Esophagus squamous epithelium (tissue), 4 donors: ENCODE data around the gene CNKSR3.

Experiments used
- CTCF ChIP-seq, 6 experiments: fragments of 450-650 bp in 4 of 6; fragments of 200-600 bp in 2 of 6; sonication (generic) in 2 of 6; IDR thresholded peaks; one replicate each; pipeline ENCODE4 v1.5.1; 2016 to 2019; ENCODE audit warnings: antibody characterized with exemption in 6 of 6, mild to moderate bottlenecking in 4 of 6, moderate library complexity in 4 of 6
- POLR2A ChIP-seq, 4 donors: fragments of 450-650 bp; IDR thresholded peaks; one replicate each; pipeline ENCODE4 v1.6.1; 2017; ENCODE audit warnings: antibody characterized with exemption in 4 of 4, mild to moderate bottlenecking in 4 of 4, moderate library complexity in 3 of 4

GRCh38 chr6:154361476-154361875 is 149.0 kb downstream of the CNKSR3 start:
- TF ChIP-seq CTCF (IDR thresholded peaks at IDR 0.05): no peak
- no peak for TF ChIP-seq POLR2A (IDR thresholded peaks at IDR 0.05)
